ENCODE measurements around the gene AUP1.
A peak's percentile ranks its signal among the peaks of the same experiment; 100 is the strongest.

Gene AUP1

GRCh38 chr2:74482801-74483674 is 46.5 kb downstream of the AUP1 start, which contains the start of the genes CCDC142 and TTC31:
Gene CCDC142 (minus strand): TSS chr2:74482998. CDS start chr2:74482837, 161 bp downstream.
Gene TTC31 (plus strand): TSS chr2:74483081. CDS start chr2:74483096, 15 bp downstream.
- TF ChIP-seq CTCF (IDR thresholded peaks at IDR 0.05; ENCODE audit: control insufficient read depth, insufficient read depth, low read depth, low read length, missing control alignments) = peak; percentile 90
- peak; percentile 72 for DNase-seq (ENCODE audit: low read depth)

GRCh38 chr2:74481961-74482800 is 47.3 kb downstream of the AUP1 start:
- peak overlapping the region; percentile 77 for H3K4me3 ChIP-seq (ENCODE audit: control insufficient read depth, low read depth, low read length)
- no peak for TF ChIP-seq CTCF (IDR thresholded peaks at IDR 0.05; ENCODE audit: control insufficient read depth, insufficient read depth, low read depth, low read length, missing control alignments)
- no peak for DNase-seq (ENCODE audit: low read depth)

More at GRCh38 chr2:74482801-74483674, 46.5 kb downstream of the AUP1 start, which contains the start of the genes CCDC142 and TTC31:
- peak within 1 kb of the TSS; percentile 77 for H3K4me3 ChIP-seq (ENCODE audit: control insufficient read depth, low read depth, low read length)

- DNase-seq (ENCODE audit: low read depth) = no peak
- H3K4me3 ChIP-seq (ENCODE audit: control insufficient read depth, low read depth, low read length) = peak overlapping the region; percentile 77
- TF ChIP-seq CTCF (IDR thresholded peaks at IDR 0.05; ENCODE audit: control insufficient read depth, insufficient read depth, low read depth, low read length, missing control alignments) = no peak
These were observed 48.1 kb downstream of the AUP1 start for GRCh38 chr2:74481431-74481830.
